ENCODE measurements around the gene EMC7. TPM values are rescaled to one million over a fixed set of nuclear protein-coding genes. Genes with fewer than 3 reads are reported as not detected.
A peak's percentile ranks its signal among the peaks of the same experiment; 100 is the strongest.

EMC7 gene
- total RNA-seq = 10 to 100 TPM; 28.8 to 51.3 (median 43.1) TPM

DNA sequence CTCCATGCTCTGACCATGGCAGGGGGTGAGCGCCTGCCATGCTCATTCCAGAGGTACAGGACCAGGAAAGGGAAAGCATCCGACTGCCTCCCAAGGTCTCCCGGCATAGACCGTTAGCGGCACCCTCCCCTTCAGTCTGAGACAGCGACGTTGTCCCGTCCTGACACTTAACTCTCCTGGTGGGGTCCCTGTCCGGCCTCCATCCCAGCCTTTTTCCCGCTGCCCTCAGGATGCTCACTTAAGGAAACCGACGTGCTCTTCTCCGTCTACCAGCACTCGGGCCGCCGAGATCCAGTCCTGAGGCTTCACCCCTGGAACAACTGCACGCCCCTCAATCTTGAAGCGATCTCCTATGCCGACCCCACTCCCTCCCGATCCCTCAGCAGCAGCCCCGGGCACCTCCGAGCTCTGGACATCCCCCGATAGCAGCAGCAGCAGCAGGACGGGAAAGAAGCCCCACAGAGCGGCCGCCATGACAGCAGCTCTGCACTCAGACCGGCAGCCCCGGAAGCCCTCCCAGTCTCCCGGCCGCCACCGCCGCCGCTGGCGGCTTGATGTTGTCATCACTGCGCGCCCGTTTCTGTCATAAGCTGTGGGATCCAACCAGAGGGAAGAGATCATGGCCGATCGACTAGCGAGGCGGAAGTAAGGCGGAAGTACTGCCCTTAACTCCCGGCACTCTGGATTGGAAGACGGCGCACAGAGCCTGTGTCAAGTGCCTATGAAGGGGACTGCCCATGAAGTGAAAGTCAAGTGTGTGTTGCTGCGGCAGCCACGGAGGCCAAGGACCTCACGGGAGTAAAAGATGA lies at the start of gene EMC7, which contains the start of gene PGBD4:
EMC7 (minus strand) TSS at position 497 of the 809 bp plus-strand sequence; CDS start at position 474, 23 bp downstream.
PGBD4 (plus strand) TSS at position 718 of the 809 bp plus-strand sequence. CDS start 449 bp downstream, outside the sequence.
- H3K4me3 ChIP-seq (ENCODE audit: low read depth, poor library complexity, severe bottlenecking) = peak within 1 kb of the TSS; percentile 92
- WGBS, 2 donors = 0% methylated on average over 32 to 35 of the region's 48 CpGs
- intact Hi-C loops (cut with DNase I; ENCODE audit: low total_unique reads) = loop anchor here (5.0 kb wide), 1 partner anchor 121 kb away; no protein-coding TSS in a partner anchor
- DNase-seq (ENCODE audit: low spot score in 2 of 2) = peak; percentile 99 to 100
- TF ChIP-seq CTCF (IDR thresholded peaks at IDR 0.05) = no peak
- TF ChIP-seq POLR2A (IDR thresholded peaks at IDR 0.05) = no peak

- intact Hi-C loops (cut with DNase I; ENCODE audit: low total_unique reads) = no loop called here
- no peak overlapping the region for H3K4me3 ChIP-seq (ENCODE audit: low read depth, poor library complexity, severe bottlenecking)
- TF ChIP-seq CTCF (IDR thresholded peaks at IDR 0.05) = no peak
- no peak for TF ChIP-seq POLR2A (IDR thresholded peaks at IDR 0.05)
- WGBS, 2 donors = 66 to 70% methylated on average over 6 of the region's 6 CpGs
- no peak for DNase-seq (ENCODE audit: low spot score in 2 of 2)
These were observed 45.9 kb upstream of the EMC7 start for GRCh38 chr15:34147371-34148140.

- WGBS, 2 donors = 95 to 98% methylated on average over 1 of the region's 1 CpG
- TF ChIP-seq CTCF (IDR thresholded peaks at IDR 0.05) (no peak), POLR2A (IDR thresholded peaks at IDR 0.05) (no peak)
- intact Hi-C loops (cut with DNase I; ENCODE audit: low total_unique reads) = no loop called here
These were observed 31.8 kb upstream of the EMC7 start for GRCh38 chr15:34133511-34133910.

GRCh38 chr15:34132881-34133280 lies 31.2 kb upstream of the EMC7 start:
- 93 to 100% methylated on average over 1 of the region's 1 CpG for WGBS, 2 donors
- intact Hi-C loops (cut with DNase I; ENCODE audit: low total_unique reads) = no loop called here
- no peak overlapping the region for H3K4me3 ChIP-seq (ENCODE audit: low read depth, poor library complexity, severe bottlenecking)
- no peak for DNase-seq (ENCODE audit: low spot score in 2 of 2)
- TF ChIP-seq POLR2A (IDR thresholded peaks at IDR 0.05) (no peak), CTCF (IDR thresholded peaks at IDR 0.05) (no peak)

More at GRCh38 chr15:34133511-34133910, 31.8 kb upstream of the EMC7 start:
- no peak overlapping the region for H3K4me3 ChIP-seq (ENCODE audit: low read depth, poor library complexity, severe bottlenecking)
- no peak for DNase-seq (ENCODE audit: low spot score in 2 of 2)

DNA sequence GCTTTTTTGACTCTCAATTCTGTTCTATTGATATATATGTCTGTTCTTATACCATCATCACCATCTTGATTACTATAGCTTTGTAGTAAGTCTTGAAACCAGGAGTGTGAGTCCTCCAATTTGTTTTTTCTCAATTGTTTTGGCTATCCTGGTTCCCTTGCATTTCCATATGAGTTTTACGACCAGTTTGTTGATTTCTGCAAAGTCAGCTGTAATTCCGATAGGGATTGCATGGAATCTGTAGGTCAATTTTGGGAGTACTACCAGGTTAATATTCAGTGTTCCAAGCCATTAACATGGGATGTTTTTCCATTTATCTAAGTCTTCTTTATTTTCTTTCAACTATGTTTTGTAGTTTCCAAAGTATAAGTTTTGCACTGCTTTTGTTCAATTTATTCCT lies 27.2 kb upstream of the EMC7 start:
- 48 to 50% methylated on average over 2 of the region's 2 CpGs for WGBS, 2 donors
- intact Hi-C loops (cut with DNase I; ENCODE audit: low total_unique reads) = no loop called here

More for the DNA sequence above, 27.2 kb upstream of the EMC7 start:
- no peak for DNase-seq (ENCODE audit: low spot score in 2 of 2)
- TF ChIP-seq POLR2A (IDR thresholded peaks at IDR 0.05) (no peak), CTCF (IDR thresholded peaks at IDR 0.05) (no peak)
- no peak overlapping the region for H3K4me3 ChIP-seq (ENCODE audit: low read depth, poor library complexity, severe bottlenecking)

All from lower leg skin (tissue), 4 donors.